ENCODE data around the gene SUPV3L1. TPM values are rescaled to one million over a fixed set of nuclear protein-coding genes. Genes with fewer than 3 reads are reported as not detected.

The SUPV3L1 gene
- total and polyA plus RNA-seq, 9 of the 15 experiments (the other 6 are each of a cell fraction or from before 2014, with no cell fraction given) = 45.2 to 156 (median 92.6) TPM

GRCh38 chr10:69242040-69242851 lies 62.2 kb downstream of the SUPV3L1 start:
- POLR2A ChIA-PET = interaction anchor here (0.6 to 2.3 kb wide), 8 partner anchors 8 to 148 kb away, joined by 3 to 8 read pairs (median 4); partner anchors contain the start of gene SUPV3L1
- Histone ChIP-seq H3K9me1 (ENCODE audit: control insufficient read depth, insufficient read depth, low read length) (no peaks in the 10 kb centered on the region), H3K27ac (ENCODE audit: extremely low read depth, low read depth, low read length) (no peak overlapping the region), H3K27me3 (ENCODE audit: control insufficient read depth in 2 of 2, insufficient read depth in 2 of 2, low read length in 2 of 2) (no peaks in the 10 kb centered on the region), H3K4me3 (no peak overlapping the region), H3K4me2 (ENCODE audit: insufficient read depth, low read length) (peak overlapping the region; percentile 55), H4K20me1 (replicated peaks; ENCODE audit: control insufficient read depth, insufficient read depth, low read length) (no peaks in the 10 kb centered on the region), H3K9me3 (replicated peaks; ENCODE audit: control insufficient read depth, insufficient read depth, low read depth, low read length) (no peaks in the 10 kb centered on the region), H3K9ac (ENCODE audit: insufficient read depth in 1 of 2, low read depth in 2 of 2, low read length in 2 of 2) (peak overlapping the region; percentile 17 to 86; a peak in 2 of 4 replicates), H3K36me3 (ENCODE audit: control insufficient read depth, insufficient read depth, low read length) (no peaks in the 10 kb centered on the region), H3K79me2 (ENCODE audit: control insufficient read depth, insufficient read depth, low read length) (no peaks in the 10 kb centered on the region), H2AFZ (ENCODE audit: low read depth, low read length) (peak overlapping the region; percentile 76), H3K4me1 (replicated peaks in 1 of 2; ENCODE audit: control insufficient read depth in 2 of 2, insufficient read depth in 2 of 2, low read length in 2 of 2) (peaks cover 16 to 23% of the 10 kb centered on the region in 2 experiments; a peak in 4 of 5 replicates)
- intact Hi-C loops (cut with micrococcal nuclease) = no loop called here
- FAIRE-seq (peak; percentile 72), DNase-seq (ENCODE audit: extremely low read depth in 1 of 4, low spot score in 3 of 4) (peak; percentile 49 to 64 (median 56)), ATAC-seq (peak; percentile 53)
- 18% methylated on average over 11 of the region's 11 CpGs for WGBS (ENCODE audit: insufficient coverage, low coverage, missing lambda C conversion rate)
- in situ Hi-C loops (cut with MboI) = loop anchor here (25.0 kb wide), 1 partner anchor 395 kb away; the partner anchor contains the start of gene FAM241B
- BruUV-seq (replicated peaks) = no TSS peak
- CTCF ChIA-PET (ENCODE audit: low intra/inter-chr PET ratio) = interaction anchor here (0.6 kb wide), 1 partner anchor 272 kb away, joined by 3 read pairs; no protein-coding TSS in a partner anchor
- peak; percentile 44; the same call in 1 of the 2 replicates for TF ChIP-seq CXXC5 (CRISPR knock-in tag; IDR thresholded peaks at IDR 0.05)
- peak; percentile 68 for TF ChIP-seq PRDM10 (IDR thresholded peaks at IDR 0.05; ENCODE audit: partially characterized antibody)
- TF ChIP-seq NCOR1 (IDR thresholded peaks at IDR 0.05) = peak; percentile 13; the same call in 1 of the 2 replicates
- no peak for TF ChIP-seq ETS1 (conservative IDR thresholded peaks at IDR 0.05; ENCODE audit: control insufficient read depth, low read depth, low read length)
- TF ChIP-seq TEAD4 (IDR thresholded peaks at IDR 0.05; ENCODE audit: low read length) = 0 out of 2 replicates have a peak, but pooled peaks have one; percentile 18
- no peak for TF ChIP-seq TEAD4 (CRISPR knock-in tag; IDR thresholded peaks at IDR 0.05; ENCODE audit: borderline replicate concordance)
- 0 out of 2 replicates have a peak, but pooled peaks have one; percentile 14 for TF ChIP-seq ZNF175 (CRISPR knock-in tag; IDR thresholded peaks at IDR 0.05; ENCODE audit: low read depth)
- TF ChIP-seq CBFA2T3 (IDR thresholded peaks at IDR 0.05) = peak; percentile 33
- TF ChIP-seq KLF16 (IDR thresholded peaks at IDR 0.05) = no peak
- peak; percentile 25; the same call in 1 of the 2 replicates for TF ChIP-seq TAL1 (IDR thresholded peaks at IDR 0.05)
- 0 out of 2 replicates have a peak, but pooled peaks have one; percentile 35 for TF ChIP-seq ARID1B (IDR thresholded peaks at IDR 0.05)

Measured in K562 (cell line).